Esophagus squamous epithelium (tissue), 4 donors: ENCODE data around the gene SCAMP2.

Source experiments
- POLR2A ChIP-seq, 4 donors: fragments of 450-650 bp; IDR thresholded peaks; one replicate each; pipeline ENCODE4 v1.6.1; 2017; ENCODE audit warnings: antibody characterized with exemption in 4 of 4, mild to moderate bottlenecking in 4 of 4, moderate library complexity in 3 of 4
- TF ChIP-seq, protein P1 (sequence below), 6 experiments: fragments of 450-650 bp in 4 of 6; fragments of 200-600 bp in 2 of 6; sonication (generic) in 2 of 6; IDR thresholded peaks; one replicate each; pipeline ENCODE4 v1.5.1; 2016 to 2019; ENCODE audit warnings: antibody characterized with exemption in 6 of 6, mild to moderate bottlenecking in 4 of 6, moderate library complexity in 4 of 6

DNA sequence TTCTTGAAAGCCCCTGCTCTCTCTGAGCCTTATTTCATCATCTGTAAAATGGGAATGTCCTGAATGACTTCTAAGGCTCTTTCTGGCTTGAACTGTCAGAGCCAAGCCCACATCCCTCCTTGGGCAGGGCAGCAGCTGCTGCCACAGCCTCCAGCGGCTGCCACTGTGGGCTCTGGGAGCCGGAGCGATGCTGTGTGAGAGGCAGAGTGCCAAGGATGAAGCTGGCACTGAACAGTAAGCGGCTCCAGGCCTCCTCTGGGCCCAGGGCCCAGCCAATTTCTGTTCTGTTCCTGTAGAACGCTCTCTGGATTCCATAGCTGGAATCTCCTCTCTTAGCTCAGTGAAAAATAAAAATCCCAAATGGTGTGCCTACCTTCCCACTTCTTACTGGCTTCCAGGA lies 42.3 kb downstream of the SCAMP2 start:
- TF ChIP-seq, protein P1, sequence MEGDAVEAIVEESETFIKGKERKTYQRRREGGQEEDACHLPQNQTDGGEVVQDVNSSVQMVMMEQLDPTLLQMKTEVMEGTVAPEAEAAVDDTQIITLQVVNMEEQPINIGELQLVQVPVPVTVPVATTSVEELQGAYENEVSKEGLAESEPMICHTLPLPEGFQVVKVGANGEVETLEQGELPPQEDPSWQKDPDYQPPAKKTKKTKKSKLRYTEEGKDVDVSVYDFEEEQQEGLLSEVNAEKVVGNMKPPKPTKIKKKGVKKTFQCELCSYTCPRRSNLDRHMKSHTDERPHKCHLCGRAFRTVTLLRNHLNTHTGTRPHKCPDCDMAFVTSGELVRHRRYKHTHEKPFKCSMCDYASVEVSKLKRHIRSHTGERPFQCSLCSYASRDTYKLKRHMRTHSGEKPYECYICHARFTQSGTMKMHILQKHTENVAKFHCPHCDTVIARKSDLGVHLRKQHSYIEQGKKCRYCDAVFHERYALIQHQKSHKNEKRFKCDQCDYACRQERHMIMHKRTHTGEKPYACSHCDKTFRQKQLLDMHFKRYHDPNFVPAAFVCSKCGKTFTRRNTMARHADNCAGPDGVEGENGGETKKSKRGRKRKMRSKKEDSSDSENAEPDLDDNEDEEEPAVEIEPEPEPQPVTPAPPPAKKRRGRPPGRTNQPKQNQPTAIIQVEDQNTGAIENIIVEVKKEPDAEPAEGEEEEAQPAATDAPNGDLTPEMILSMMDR (IDR thresholded peaks at IDR 0.05), result no peak
- no peak for TF ChIP-seq POLR2A (IDR thresholded peaks at IDR 0.05)
